Activated CD4-positive, alpha-beta T cell treated with anti-CD3 and anti-CD28 coated beads, Interleukin-2, Interleukin-6, amounts not matched to agents 100 ng/mL and 50 ng/mL, durations not matched to agents 16 hours and 8 hours (primary cell): ENCODE results near the gene PRPF38A.
A peak's percentile ranks its signal among the peaks of the same experiment; 100 is the strongest.

Source experiments
- DNase-seq: peaks from one replicate; pipeline ENCODE4 v3.0.0-alpha.2; 2020

The PRPF38A gene

GRCh38 chr1:52400131-52400530, 4.3 kb upstream of the PRPF38A start:
- DNase-seq = no peak

GRCh38 chr1:52402860-52403240, 1.6 kb upstream of the PRPF38A start:
- no peak for DNase-seq

- DNase-seq = peak; percentile 74
Measured at GRCh38 chr1:52403566-52404115, 761 bp upstream of the PRPF38A start.

GRCh38 chr1:52404975-52405338, 555 bp downstream of the PRPF38A start:
- no peak for DNase-seq

GRCh38 chr1:52413410-52413989, 9.1 kb downstream of the PRPF38A start:
- no peak for DNase-seq

- DNase-seq = no peak
Measured at GRCh38 chr1:52414942-52415341, 10.5 kb downstream of the PRPF38A start.

GRCh38 chr1:52416811-52417210, 12.4 kb downstream of the PRPF38A start:
- DNase-seq = no peak

GRCh38 chr1:52420713-52421112, 16.3 kb downstream of the PRPF38A start:
- DNase-seq = no peak

GRCh38 chr1:52423055-52423454, 18.7 kb downstream of the PRPF38A start:
- no peak for DNase-seq

- DNase-seq = peak; percentile 78
Measured at GRCh38 chr1:52423771-52424170, 19.4 kb downstream of the PRPF38A start.

- peak; percentile 52 for DNase-seq
Measured at GRCh38 chr1:52424231-52424636, 19.8 kb downstream of the PRPF38A start.

- no peak for DNase-seq
Measured at GRCh38 chr1:52424813-52425212, 20.4 kb downstream of the PRPF38A start.

- no peak for DNase-seq
Measured at GRCh38 chr1:52426371-52426770, 22.0 kb downstream of the PRPF38A start.

- DNase-seq = no peak
Measured at GRCh38 chr1:52427152-52427551, 22.8 kb downstream of the PRPF38A start.

GRCh38 chr1:52432807-52433206, 28.4 kb downstream of the PRPF38A start:
- DNase-seq = no peak

- no peak for DNase-seq
Measured at GRCh38 chr1:52435211-52435610, 30.8 kb downstream of the PRPF38A start.

- DNase-seq = no peak
Measured at GRCh38 chr1:52435650-52436049, 31.2 kb downstream of the PRPF38A start.

- DNase-seq = no peak
Measured at GRCh38 chr1:52436817-52437216, 32.4 kb downstream of the PRPF38A start.

GRCh38 chr1:52439976-52440375, 35.6 kb downstream of the PRPF38A start:
- no peak for DNase-seq

- DNase-seq = no peak
Measured at GRCh38 chr1:52444463-52444862, 40.1 kb downstream of the PRPF38A start.

GRCh38 chr1:52454127-52454526, 49.7 kb downstream of the PRPF38A start:
- DNase-seq = no peak

GRCh38 chr1:52454779-52455178, 50.4 kb downstream of the PRPF38A start:
- DNase-seq = no peak

GRCh38 chr1:52455686-52456085, 51.3 kb downstream of the PRPF38A start:
- DNase-seq = no peak

GRCh38 chr1:52460694-52461093, 56.3 kb downstream of the PRPF38A start:
- DNase-seq = no peak

GRCh38 chr1:52461821-52462220, 57.4 kb downstream of the PRPF38A start:
- DNase-seq = no peak
